ENCODE data around the gene MTA3. TPM values are rescaled to one million over a fixed set of nuclear protein-coding genes. Genes with fewer than 3 reads are reported as not detected.
"Not testable (repeated sequence)": the region's sequence is repeated elsewhere in the genome, so short reads cannot be mapped to it uniquely, and the experiment has no call there.

Gene MTA3
- total RNA-seq, 1 experiment from 2014 or later, result 57.1 TPM

- no peaks in the 10 kb centered on the region for H3K9me3 ChIP-seq (ENCODE audit: low read depth, low read length, poor library complexity, severe bottlenecking)
- H3K36me3 ChIP-seq (ENCODE audit: insufficient read depth, low read length, poor library complexity, severe bottlenecking), result no peaks in the 10 kb centered on the region
- ChIA-PET POLR2A (ENCODE audit: low non-redundant PET) (no interaction called here), CTCF (no interaction called here)
- TF ChIP-seq CTCF (conservative IDR thresholded peaks at IDR 0.05; ENCODE audit: low read depth, low read length) (no peak), EZH2 (IDR thresholded peaks at IDR 0.05; ENCODE audit: borderline replicate concordance, low read depth, low read length, poor library complexity, severe bottlenecking) (no peak)
- no peak overlapping the region for H3K27ac ChIP-seq (ENCODE audit: low read depth, low read length, poor library complexity, severe bottlenecking)
- no peaks in the 10 kb centered on the region for H3K27me3 ChIP-seq (replicated peaks; ENCODE audit: insufficient read depth, low read depth, low read length, poor library complexity)
- DNase-seq (ENCODE audit: low spot score), result peak; percentile 32
- H3K4me1 ChIP-seq (ENCODE audit: insufficient read depth, low read length, poor library complexity, severe bottlenecking), result peaks cover 9% of the 10 kb centered on the region
- intact Hi-C loops (cut with micrococcal nuclease; ENCODE audit: unreplicated experiment), result no loop called here
- no TSS peak for BruUV-seq (replicated peaks)
- H3K4me3 ChIP-seq (ENCODE audit: low read depth, low read length, poor library complexity, severe bottlenecking), result no peak overlapping the region
Measured at GRCh38 chr2:42618972-42619371, 50.5 kb downstream of the MTA3 start.

- H3K4me1 ChIP-seq (ENCODE audit: insufficient read depth, low read length, poor library complexity, severe bottlenecking); H3K27ac ChIP-seq (ENCODE audit: low read depth, low read length, poor library complexity, severe bottlenecking); BruUV-seq (replicated peaks); H3K27me3 ChIP-seq (replicated peaks; ENCODE audit: insufficient read depth, low read depth, low read length, poor library complexity); H3K36me3 ChIP-seq (ENCODE audit: insufficient read depth, low read length, poor library complexity, severe bottlenecking); H3K4me3 ChIP-seq (ENCODE audit: low read depth, low read length, poor library complexity, severe bottlenecking); POLR2A ChIA-PET (ENCODE audit: low non-redundant PET); CTCF ChIA-PET; intact Hi-C loops (cut with micrococcal nuclease; ENCODE audit: unreplicated experiment); DNase-seq (ENCODE audit: low spot score); H3K9me3 ChIP-seq (ENCODE audit: low read depth, low read length, poor library complexity, severe bottlenecking): not testable (repeated sequence)
Measured at GRCh38 chr2:42621626-42622025, 53.2 kb downstream of the MTA3 start.

GRCh38 chr2:42622943-42623676 is 54.7 kb downstream of the MTA3 start:
- DNase-seq (ENCODE audit: low spot score), result peak; percentile 63
- Histone ChIP-seq H3K27me3 (replicated peaks; ENCODE audit: insufficient read depth, low read depth, low read length, poor library complexity) (no peaks in the 10 kb centered on the region), H3K36me3 (ENCODE audit: insufficient read depth, low read length, poor library complexity, severe bottlenecking) (no peaks in the 10 kb centered on the region), H3K27ac (ENCODE audit: low read depth, low read length, poor library complexity, severe bottlenecking) (no peak overlapping the region), H3K9me3 (ENCODE audit: low read depth, low read length, poor library complexity, severe bottlenecking) (no peaks in the 10 kb centered on the region), H3K4me3 (ENCODE audit: low read depth, low read length, poor library complexity, severe bottlenecking) (no peak overlapping the region), H3K4me1 (ENCODE audit: insufficient read depth, low read length, poor library complexity, severe bottlenecking) (peaks cover 7% of the 10 kb centered on the region)
- CTCF ChIA-PET, result interaction anchor here (0.7 to 0.8 kb wide), 2 partner anchors 32 to 51 kb away, joined by 6 to 8 read pairs; no protein-coding TSS in a partner anchor
- peak; percentile 38; the same call in 1 of the 2 replicates for TF ChIP-seq CTCF (conservative IDR thresholded peaks at IDR 0.05; ENCODE audit: low read depth, low read length)
- no peak for TF ChIP-seq EZH2 (IDR thresholded peaks at IDR 0.05; ENCODE audit: borderline replicate concordance, low read depth, low read length, poor library complexity, severe bottlenecking)
- intact Hi-C loops (cut with micrococcal nuclease; ENCODE audit: unreplicated experiment), result no loop called here
- POLR2A ChIA-PET (ENCODE audit: low non-redundant PET), result no interaction called here
- no TSS peak for BruUV-seq (replicated peaks)

- Histone ChIP-seq H3K9me3 (ENCODE audit: low read depth, low read length, poor library complexity, severe bottlenecking) (no peaks in the 10 kb centered on the region), H3K4me1 (ENCODE audit: insufficient read depth, low read length, poor library complexity, severe bottlenecking) (peaks cover 5% of the 10 kb centered on the region), H3K27ac (ENCODE audit: low read depth, low read length, poor library complexity, severe bottlenecking) (no peak overlapping the region), H3K4me3 (ENCODE audit: low read depth, low read length, poor library complexity, severe bottlenecking) (no peak overlapping the region), H3K27me3 (replicated peaks; ENCODE audit: insufficient read depth, low read depth, low read length, poor library complexity) (no peaks in the 10 kb centered on the region), H3K36me3 (ENCODE audit: insufficient read depth, low read length, poor library complexity, severe bottlenecking) (no peaks in the 10 kb centered on the region)
- intact Hi-C loops (cut with micrococcal nuclease; ENCODE audit: unreplicated experiment), result no loop called here
- ChIA-PET CTCF (no interaction called here), POLR2A (ENCODE audit: low non-redundant PET) (no interaction called here)
- no TSS peak for BruUV-seq (replicated peaks)
- TF ChIP-seq CTCF (conservative IDR thresholded peaks at IDR 0.05; ENCODE audit: low read depth, low read length), result no peak
- DNase-seq (ENCODE audit: low spot score), result no peak
Measured at GRCh38 chr2:42624047-42624446, 55.6 kb downstream of the MTA3 start.

- CTCF ChIA-PET; intact Hi-C loops (cut with micrococcal nuclease; ENCODE audit: unreplicated experiment); H3K9me3 ChIP-seq (ENCODE audit: low read depth, low read length, poor library complexity, severe bottlenecking); H3K27me3 ChIP-seq (replicated peaks; ENCODE audit: insufficient read depth, low read depth, low read length, poor library complexity); H3K4me1 ChIP-seq (ENCODE audit: insufficient read depth, low read length, poor library complexity, severe bottlenecking); BruUV-seq (replicated peaks); H3K36me3 ChIP-seq (ENCODE audit: insufficient read depth, low read length, poor library complexity, severe bottlenecking); DNase-seq (ENCODE audit: low spot score); H3K27ac ChIP-seq (ENCODE audit: low read depth, low read length, poor library complexity, severe bottlenecking); H3K4me3 ChIP-seq (ENCODE audit: low read depth, low read length, poor library complexity, severe bottlenecking); POLR2A ChIA-PET (ENCODE audit: low non-redundant PET): not testable (repeated sequence)
Measured at GRCh38 chr2:42628024-42628423, 59.6 kb downstream of the MTA3 start.

Data from A673 (cell line).